MCF 10A (cell line): ENCODE results near the gene CSTB. TPM values are rescaled to one million over a fixed set of nuclear protein-coding genes. Genes with fewer than 3 reads are reported as not detected.

Experiments
- BruUV-seq: library from RNA; stranded (reverse); fragments of 400-500 nt; replicated peaks from 2 replicates; lab custom pipeline; 2021; lab: Mats Ljungman, UMichigan
- CTCF ChIA-PET: fragments of 300-600 bp; sonication (Branson Sonifier 250); formaldehyde crosslinking; extraction: SDS; loops from one replicate; lab custom pipeline; 2021; ENCODE audit warnings: antibody characterized with exemption, inconsistent platforms; lab: Yijun Ruan, JAX
- POLR2A ChIA-PET: fragments of 300-600, 350-650 bp; sonication (Branson Sonifier 250); formaldehyde crosslinking; extraction: SDS; loops from one replicate; lab custom pipeline; 2020; ENCODE audit warnings: antibody characterized with exemption, inconsistent platforms; lab: Yijun Ruan, JAX
- DNase-seq: peaks from one replicate; pipeline ENCODE4 v3.0.0-alpha.2; 2018; ENCODE audit not compliant: unreplicated experiment
- H3K27ac Mint-ChIP-seq: one replicate; pipeline ENCODE4 v1.8.0; 2022; ENCODE audit warnings: mild to moderate bottlenecking, low read depth, mixed read lengths; ENCODE audit not compliant: unreplicated experiment
- H3K27me3 Mint-ChIP-seq: one replicate; pipeline ENCODE4 v1.8.0; 2022; ENCODE audit warnings: mixed read lengths; ENCODE audit not compliant: insufficient read depth, unreplicated experiment
- H3K36me3 Mint-ChIP-seq: one replicate; pipeline ENCODE4 v1.8.0; 2022; ENCODE audit warnings: mild to moderate bottlenecking, moderate library complexity, mixed read lengths; ENCODE audit not compliant: insufficient read depth, unreplicated experiment
- H3K4me1 Mint-ChIP-seq: one replicate; pipeline ENCODE4 v1.8.0; 2022; ENCODE audit warnings: mixed read lengths; ENCODE audit not compliant: insufficient read depth, unreplicated experiment
- H3K4me3 Mint-ChIP-seq: one replicate; pipeline ENCODE4 v1.8.0; 2022; ENCODE audit warnings: mild to moderate bottlenecking, moderate library complexity, mixed read lengths; ENCODE audit not compliant: unreplicated experiment
- H3K9me3 Mint-ChIP-seq: one replicate; pipeline ENCODE4 v1.8.0; 2022; ENCODE audit warnings: mixed read lengths; ENCODE audit not compliant: unreplicated experiment
- intact Hi-C: fragments of 100-400 bp; cut with micrococcal nuclease; formaldehyde crosslinking; loops from 2 replicates; pipeline ENCODE4 v1.14.1; 2022
- total RNA-seq: library from RNA; stranded (reverse); gene quantifications from 2 replicates; pipeline ENCODE4 v1.2.3, GENCODE V29; 2022
- TF ChIP-seq, protein P1 (sequence below): fragments of 200-600 bp; IDR thresholded peaks from one replicate; pipeline ENCODE4 v1.8.0; 2022; ENCODE audit warnings: antibody characterized with exemption, mild to moderate bottlenecking; ENCODE audit not compliant: unreplicated experiment

CSTB gene
- total RNA-seq, 1 experiment from 2014 or later = 60.5 TPM

DNA sequence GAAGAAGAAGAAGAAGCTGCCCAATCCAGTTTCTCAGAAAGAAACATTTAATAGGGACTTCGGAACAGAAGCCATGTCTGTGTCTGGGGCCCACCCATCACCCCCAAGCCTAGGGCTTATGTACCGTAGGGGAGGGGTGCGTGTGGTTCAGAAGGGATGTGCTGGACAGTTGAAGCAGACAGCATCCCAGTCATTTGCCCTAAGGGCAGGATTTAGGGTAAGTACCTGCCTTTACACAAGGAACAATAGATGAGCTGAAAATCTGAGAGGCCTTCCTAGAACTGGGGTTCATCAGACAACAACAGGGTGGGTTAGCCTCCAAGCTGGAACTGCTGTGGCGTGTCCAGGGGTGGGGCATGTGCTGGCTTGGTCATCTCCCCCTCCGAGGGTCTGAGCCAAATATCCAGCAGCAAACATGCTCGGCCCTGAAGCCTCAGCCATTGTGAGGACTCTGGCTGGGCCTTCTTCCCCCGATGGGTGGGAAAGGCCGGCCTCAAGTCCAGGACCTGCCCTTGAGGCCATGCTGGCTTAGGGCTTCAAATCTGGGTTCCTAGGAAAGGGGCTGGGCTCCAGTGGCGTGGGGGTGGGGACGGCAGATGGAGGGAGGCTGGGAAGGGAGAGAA is 12.1 kb downstream of the CSTB start:
- Mint-ChIP-seq H3K36me3 (peaks cover 56% of the 10 kb centered on the region), H3K27ac (peak overlapping the region; percentile 83), H3K4me1 (peaks cover 24% of the 10 kb centered on the region), H3K9me3 (no peaks in the 10 kb centered on the region), H3K4me3 (no peak overlapping the region), H3K27me3 (no peaks in the 10 kb centered on the region)
- peak; percentile 55 for DNase-seq
- ChIA-PET CTCF (interaction anchor here (0.6 kb wide), 1 partner anchor 10 kb away, joined by 3 read pairs; no protein-coding TSS in a partner anchor), POLR2A (interaction anchor here (0.6 to 1.8 kb wide), 7 partner anchors 20 to 53 kb away, joined by 3 to 9 read pairs (median 4); no protein-coding TSS in a partner anchor)
- intact Hi-C loops = no loop called here
- TF ChIP-seq, protein P1, sequence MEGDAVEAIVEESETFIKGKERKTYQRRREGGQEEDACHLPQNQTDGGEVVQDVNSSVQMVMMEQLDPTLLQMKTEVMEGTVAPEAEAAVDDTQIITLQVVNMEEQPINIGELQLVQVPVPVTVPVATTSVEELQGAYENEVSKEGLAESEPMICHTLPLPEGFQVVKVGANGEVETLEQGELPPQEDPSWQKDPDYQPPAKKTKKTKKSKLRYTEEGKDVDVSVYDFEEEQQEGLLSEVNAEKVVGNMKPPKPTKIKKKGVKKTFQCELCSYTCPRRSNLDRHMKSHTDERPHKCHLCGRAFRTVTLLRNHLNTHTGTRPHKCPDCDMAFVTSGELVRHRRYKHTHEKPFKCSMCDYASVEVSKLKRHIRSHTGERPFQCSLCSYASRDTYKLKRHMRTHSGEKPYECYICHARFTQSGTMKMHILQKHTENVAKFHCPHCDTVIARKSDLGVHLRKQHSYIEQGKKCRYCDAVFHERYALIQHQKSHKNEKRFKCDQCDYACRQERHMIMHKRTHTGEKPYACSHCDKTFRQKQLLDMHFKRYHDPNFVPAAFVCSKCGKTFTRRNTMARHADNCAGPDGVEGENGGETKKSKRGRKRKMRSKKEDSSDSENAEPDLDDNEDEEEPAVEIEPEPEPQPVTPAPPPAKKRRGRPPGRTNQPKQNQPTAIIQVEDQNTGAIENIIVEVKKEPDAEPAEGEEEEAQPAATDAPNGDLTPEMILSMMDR = no peak
- BruUV-seq = no TSS peak

DNA sequence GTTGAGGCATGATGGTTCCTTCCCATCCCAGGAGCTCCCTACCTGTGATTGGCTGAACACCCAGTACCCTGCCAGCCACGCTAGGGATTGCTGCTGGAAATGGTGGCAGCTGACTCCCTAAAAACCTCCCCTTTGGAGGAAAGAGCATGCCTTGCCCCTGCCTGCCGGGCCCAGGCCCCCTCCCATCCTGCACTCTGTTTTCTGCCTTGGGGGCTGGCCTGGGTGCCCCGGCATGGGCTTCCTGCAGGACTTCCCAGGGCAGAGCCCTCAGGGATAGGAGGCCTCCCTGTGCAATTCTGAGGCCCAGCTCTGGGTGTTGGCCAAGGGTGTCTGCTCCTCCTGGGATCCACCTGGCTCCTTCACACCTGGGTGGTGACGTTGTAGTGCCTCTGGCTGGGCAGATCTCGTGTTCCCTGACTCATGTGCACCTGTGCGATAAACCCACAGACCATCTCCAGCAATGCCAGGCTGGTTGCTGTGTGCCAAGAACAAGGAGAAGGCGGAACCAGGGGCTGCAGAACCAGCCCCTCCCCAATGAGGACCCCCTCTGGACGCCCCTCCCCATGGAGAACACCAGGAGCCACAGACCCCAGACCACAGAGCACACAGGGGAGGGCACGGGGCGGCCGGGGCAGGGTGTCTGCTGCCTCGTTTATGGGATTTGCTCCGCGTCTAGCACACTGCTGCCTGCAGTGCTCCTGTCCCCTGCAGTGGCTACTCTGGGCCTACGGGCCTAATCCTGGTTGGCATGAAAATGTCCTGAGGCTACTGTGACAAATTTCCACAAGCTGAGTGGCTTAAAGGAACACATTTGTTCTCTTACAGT is 13.6 kb downstream of the CSTB start:
- Mint-ChIP-seq H3K4me3 (no peak overlapping the region), H3K36me3 (peaks cover 66% of the 10 kb centered on the region), H3K9me3 (no peaks in the 10 kb centered on the region), H3K27me3 (no peaks in the 10 kb centered on the region), H3K4me1 (peaks cover 19% of the 10 kb centered on the region), H3K27ac (no peak overlapping the region)
- ChIA-PET POLR2A (interaction anchor here (0.6 to 1.5 kb wide), 8 partner anchors 18 to 248 kb away, joined by 3 to 4 read pairs (median 4); no protein-coding TSS in a partner anchor), CTCF (no interaction called here)
- DNase-seq = peak; percentile 92
- intact Hi-C loops = no loop called here
- TF ChIP-seq, protein P1 = no peak
- BruUV-seq = no TSS peak

DNA sequence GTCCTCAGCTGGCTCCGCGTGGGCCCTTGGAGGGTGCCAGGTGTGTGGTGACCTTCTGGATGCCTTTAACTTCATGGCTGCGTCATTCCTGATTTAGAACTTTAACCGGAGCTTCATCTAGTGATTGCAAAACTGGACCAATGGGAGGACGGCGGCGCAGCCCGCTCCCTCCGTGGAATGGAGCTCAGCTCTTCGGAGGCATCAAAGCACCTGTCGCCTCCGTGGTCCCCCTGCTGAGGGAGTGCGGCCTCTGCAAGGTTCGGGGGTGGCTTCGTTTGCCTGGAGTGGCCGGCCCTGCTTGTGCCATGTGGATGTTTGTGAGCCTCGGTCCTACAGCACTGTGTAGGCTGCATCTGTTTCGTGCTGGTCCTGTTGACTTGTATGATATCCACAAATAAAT is 14.2 kb downstream of the CSTB start:
- intact Hi-C loops = no loop called here
- no TSS peak for BruUV-seq
- Mint-ChIP-seq H3K36me3 (peaks cover 72% of the 10 kb centered on the region), H3K27ac (no peak overlapping the region), H3K4me3 (no peak overlapping the region), H3K9me3 (no peaks in the 10 kb centered on the region), H3K27me3 (no peaks in the 10 kb centered on the region), H3K4me1 (peaks cover 17% of the 10 kb centered on the region)
- TF ChIP-seq, protein P1 = no peak
- CTCF ChIA-PET = no interaction called here
- POLR2A ChIA-PET = interaction anchor here (0.7 to 1.5 kb wide), 6 partner anchors 18 to 248 kb away, joined by 3 to 4 read pairs (median 4); no protein-coding TSS in a partner anchor
- DNase-seq = no peak

DNA sequence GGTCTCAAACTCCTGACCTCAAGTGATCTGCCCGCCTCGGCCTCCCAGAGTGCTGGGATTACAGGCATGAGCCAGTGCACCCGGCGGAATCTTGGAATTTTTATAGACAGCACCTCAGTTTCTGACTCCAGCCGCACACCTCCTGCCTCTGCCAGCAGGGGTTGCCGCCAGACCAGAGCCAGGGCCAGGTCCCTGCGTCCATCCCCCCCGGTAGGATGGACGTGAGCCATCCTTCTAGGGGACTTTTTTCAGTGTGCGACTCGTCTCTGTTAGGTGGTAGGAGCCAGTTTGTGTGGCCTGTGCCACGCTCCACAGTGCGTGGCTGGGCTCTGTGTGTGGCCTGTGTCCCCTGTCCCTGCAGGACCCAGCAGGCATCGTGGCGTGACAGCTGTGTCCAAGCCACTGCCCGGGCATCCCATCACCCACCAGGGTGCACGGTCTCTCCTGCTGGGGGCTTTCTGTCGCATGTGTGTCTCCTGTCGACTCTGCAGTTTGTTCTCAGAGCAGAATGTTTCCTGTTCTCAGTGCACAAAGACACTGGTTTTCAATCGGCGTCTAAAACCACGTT is 15.6 kb downstream of the CSTB start:
- H3K27me3 Mint-ChIP-seq = no peaks in the 10 kb centered on the region
- H3K36me3 Mint-ChIP-seq = peaks cover 86% of the 10 kb centered on the region
- TF ChIP-seq, protein P1 = no peak
- no TSS peak for BruUV-seq
- intact Hi-C loops = no loop called here
- no peak for DNase-seq
- ChIA-PET POLR2A (interaction anchor here (0.5 to 1.3 kb wide), 2 partner anchors 27 to 41 kb away, joined by 3 to 5 read pairs; no protein-coding TSS in a partner anchor), CTCF (no interaction called here)
- no peak overlapping the region for H3K27ac Mint-ChIP-seq
- no peaks in the 10 kb centered on the region for H3K9me3 Mint-ChIP-seq
- H3K4me3 Mint-ChIP-seq = no peak overlapping the region
- peaks cover 17% of the 10 kb centered on the region for H3K4me1 Mint-ChIP-seq
